Spinal cord (tissue), 10 donors: ENCODE results near the gene CD302. TPM values are rescaled to one million over a fixed set of nuclear protein-coding genes. Genes with fewer than 3 reads are reported as not detected.

ENCODE experiments used
- DNase-seq, 6 donors: peaks; one replicate each; pipeline versions ENCODE4 v3.0.0 to v3.0.0-alpha.2; 2013 to 2015; ENCODE audit warnings: low spot score in 6 of 6, low read depth in 4 of 6
- H3K27ac ChIP-seq: one replicate; pipeline ENCODE4 v1.5.1; 2013; ENCODE audit warnings: low read depth, low read length, control low read depth
- H3K27me3 ChIP-seq: one replicate; pipeline ENCODE4 v1.6.1; 2013; ENCODE audit warnings: low read length; ENCODE audit not compliant: control insufficient read depth, insufficient read depth
- H3K36me3 ChIP-seq: one replicate; pipeline ENCODE4 v1.6.1; 2013; ENCODE audit warnings: low read length; ENCODE audit not compliant: control insufficient read depth, insufficient read depth
- H3K4me1 ChIP-seq: one replicate; pipeline ENCODE4 v1.6.1; 2013; ENCODE audit warnings: low read length; ENCODE audit not compliant: control insufficient read depth, insufficient read depth
- H3K4me3 ChIP-seq: one replicate; pipeline ENCODE4 v1.5.1; 2013; ENCODE audit warnings: low read depth, low read length, control low read depth
- H3K9me3 ChIP-seq: one replicate; pipeline ENCODE4 v1.6.1; 2013; ENCODE audit warnings: low read length; ENCODE audit not compliant: control insufficient read depth, insufficient read depth
- WGBS: methylation state at CpG from one replicate; pipeline ENCODE4 v1.1.5; 2013; ENCODE audit warnings: missing lambda C conversion rate; ENCODE audit not compliant: insufficient coverage; 5-methylcytosine and 5-hydroxymethylcytosine counted together
- polyA plus RNA-seq, 2 donors: library from polyadenylated mRNA; unstranded; fragments of 120-200 nt; gene quantifications; one replicate each; pipeline ENCODE4 v1.2.1, GENCODE V29; 2013; ENCODE audit not compliant: insufficient read length in 2 of 2
- total RNA-seq, 2 donors: library from RNA; depleted of rRNA in 1 of 2; stranded (reverse); fragments of 120-200 nt in 1 of 2; fragments of >200 nt in 1 of 2; gene quantifications; one replicate each; pipeline versions ENCODE4 v1.2.3 to v1.2.4, GENCODE V29; 2013 to 2014
- donor health status: healthy.

The CD302 gene
- total and polyA plus RNA-seq, 4 donors, result 6.6 to 24.5 (median 15.6) TPM

GRCh38 chr2:159818940-159819339 is 20.9 kb upstream of the CD302 start:
- no peaks in the 10 kb centered on the region for H3K4me1 ChIP-seq
- 100% methylated on average over 2 of the region's 6 CpGs for WGBS
- no peaks in the 10 kb centered on the region for H3K9me3 ChIP-seq
- no peak overlapping the region for H3K27ac ChIP-seq
- no peaks in the 10 kb centered on the region for H3K36me3 ChIP-seq
- DNase-seq, result no peak
- no peak overlapping the region for H3K4me3 ChIP-seq
- H3K27me3 ChIP-seq, result no peaks in the 10 kb centered on the region

- Histone ChIP-seq H3K4me1 (no peaks in the 10 kb centered on the region), H3K4me3 (no peak overlapping the region), H3K27me3 (no peaks in the 10 kb centered on the region), H3K9me3 (no peaks in the 10 kb centered on the region), H3K36me3 (no peaks in the 10 kb centered on the region), H3K27ac (no peak overlapping the region)
- no CpG with 5 or more reads among the region's 1 CpG for WGBS
- no peak for DNase-seq
Measured at GRCh38 chr2:159817283-159817682, 19.3 kb upstream of the CD302 start.

- no peak overlapping the region for H3K4me3 ChIP-seq
- no peaks in the 10 kb centered on the region for H3K9me3 ChIP-seq
- no peaks in the 10 kb centered on the region for H3K27me3 ChIP-seq
- no peak for DNase-seq
- no peaks in the 10 kb centered on the region for H3K4me1 ChIP-seq
- H3K36me3 ChIP-seq, result no peaks in the 10 kb centered on the region
- WGBS, result no CpG with 5 or more reads among the region's 4 CpGs
- H3K27ac ChIP-seq, result no peak overlapping the region
Measured at GRCh38 chr2:159811232-159811631, 13.2 kb upstream of the CD302 start.

GRCh38 chr2:159808032-159808425 is 10.0 kb upstream of the CD302 start:
- Histone ChIP-seq H3K27ac (no peak overlapping the region), H3K27me3 (no peaks in the 10 kb centered on the region), H3K36me3 (no peaks in the 10 kb centered on the region), H3K9me3 (no peaks in the 10 kb centered on the region), H3K4me1 (no peaks in the 10 kb centered on the region), H3K4me3 (no peak overlapping the region)
- 83% methylated on average over 2 of the region's 5 CpGs for WGBS
- no peak for DNase-seq

GRCh38 chr2:159807183-159808031 is 9.4 kb upstream of the CD302 start:
- peak in 2 of 6 donors; percentile 49 to 61 for DNase-seq
- Histone ChIP-seq H3K36me3 (no peaks in the 10 kb centered on the region), H3K9me3 (no peaks in the 10 kb centered on the region), H3K27me3 (no peaks in the 10 kb centered on the region), H3K27ac (no peak overlapping the region), H3K4me1 (no peaks in the 10 kb centered on the region), H3K4me3 (no peak overlapping the region)
- 100% methylated on average over 1 of the region's 4 CpGs for WGBS

GRCh38 chr2:159804941-159805340 is 6.9 kb upstream of the CD302 start:
- Histone ChIP-seq H3K4me1 (no peaks in the 10 kb centered on the region), H3K4me3 (no peak overlapping the region), H3K27me3 (no peaks in the 10 kb centered on the region), H3K9me3 (no peaks in the 10 kb centered on the region), H3K27ac (no peak overlapping the region), H3K36me3 (no peaks in the 10 kb centered on the region)
- no peak for DNase-seq
- no CpG with 5 or more reads among the region's 4 CpGs for WGBS

GRCh38 chr2:159803235-159803962 is 5.4 kb upstream of the CD302 start:
- H3K36me3 ChIP-seq, result no peaks in the 10 kb centered on the region
- H3K27ac ChIP-seq, result no peak overlapping the region
- H3K9me3 ChIP-seq, result no peaks in the 10 kb centered on the region
- H3K4me1 ChIP-seq, result no peaks in the 10 kb centered on the region
- no peak for DNase-seq
- no peak overlapping the region for H3K4me3 ChIP-seq
- peaks cover 4% of the 10 kb centered on the region for H3K27me3 ChIP-seq
- WGBS, result no CpG with 5 or more reads among the region's 2 CpGs

- 98% methylated on average over 4 of the region's 5 CpGs for WGBS
- no peaks in the 10 kb centered on the region for H3K36me3 ChIP-seq
- no peak overlapping the region for H3K27ac ChIP-seq
- H3K4me1 ChIP-seq, result peaks cover 3% of the 10 kb centered on the region
- no peaks in the 10 kb centered on the region for H3K9me3 ChIP-seq
- peaks cover 6% of the 10 kb centered on the region for H3K27me3 ChIP-seq
- no peak for DNase-seq
- no peak overlapping the region for H3K4me3 ChIP-seq
Measured at GRCh38 chr2:159802673-159803072, 4.7 kb upstream of the CD302 start.

- H3K9me3 ChIP-seq, result no peaks in the 10 kb centered on the region
- no peak overlapping the region for H3K27ac ChIP-seq
- H3K27me3 ChIP-seq, result peaks cover 12% of the 10 kb centered on the region
- DNase-seq, result no peak
- no CpG with 5 or more reads among the region's 1 CpG for WGBS
- H3K4me1 ChIP-seq, result peaks cover 5% of the 10 kb centered on the region
- no peak overlapping the region for H3K4me3 ChIP-seq
- no peaks in the 10 kb centered on the region for H3K36me3 ChIP-seq
Measured at GRCh38 chr2:159799833-159800232, 1.8 kb upstream of the CD302 start.

- no peaks in the 10 kb centered on the region for H3K36me3 ChIP-seq
- peaks cover 12% of the 10 kb centered on the region for H3K27me3 ChIP-seq
- 64% methylated on average over 4 of the region's 9 CpGs for WGBS
- H3K9me3 ChIP-seq, result no peaks in the 10 kb centered on the region
- no peak for DNase-seq
- H3K4me1 ChIP-seq, result peaks cover 5% of the 10 kb centered on the region
- H3K4me3 ChIP-seq, result peak overlapping the region; percentile 55
- H3K27ac ChIP-seq, result no peak overlapping the region
Measured at GRCh38 chr2:159798376-159798725, 343 bp upstream of the CD302 start.
